ENCODE results near the gene FAM227B.
"Not testable (repeated sequence)": the region's sequence is repeated elsewhere in the genome, so short reads cannot be mapped to it uniquely, and the experiment has no call there.

- TF ChIP-seq SP1 (IDR thresholded peaks at IDR 0.05); SP1 (CRISPR knock-in tag; IDR thresholded peaks at IDR 0.05); CHD2 (IDR thresholded peaks at IDR 0.05; ENCODE audit: low read depth, low read length); MIXL1 (CRISPR knock-in tag; IDR thresholded peaks at IDR 0.05); MEIS2 (CRISPR knock-in tag; IDR thresholded peaks at IDR 0.05); TCF7 (IDR thresholded peaks at IDR 0.05; ENCODE audit: low read depth): not testable (repeated sequence)
Measured at GRCh38 chr15:49512739-49513138, 107.9 kb downstream of the FAM227B start.

Measured in HepG2 (cell line).